Suprapubic skin (tissue), 4 donors: ENCODE measurements around the gene VTI1A. TPM values are rescaled to one million over a fixed set of nuclear protein-coding genes. Genes with fewer than 3 reads are reported as not detected.

ENCODE experiments used
- DNase-seq, 2 donors: peaks; one replicate each; pipeline ENCODE4 v3.0.0-alpha.2; 2019; ENCODE audit warnings: low spot score in 2 of 2
- H3K27ac ChIP-seq: fragments of 200-600 bp; sonication (generic); one replicate; pipeline ENCODE4 v1.5.1; 2019
- H3K27me3 ChIP-seq: fragments of 200-600 bp; sonication (generic); one replicate; pipeline ENCODE4 v1.5.1; 2019
- H3K36me3 ChIP-seq: fragments of 200-600 bp; sonication (generic); one replicate; pipeline ENCODE4 v1.5.1; 2019
- H3K4me1 ChIP-seq: fragments of 200-600 bp; sonication (generic); one replicate; pipeline ENCODE4 v1.5.1; 2019
- H3K4me3 ChIP-seq: fragments of 200-600 bp; sonication (generic); one replicate; pipeline ENCODE4 v1.5.1; 2019; ENCODE audit warnings: mild to moderate bottlenecking
- H3K9me3 ChIP-seq: fragments of 200-600 bp; sonication (generic); one replicate; pipeline ENCODE4 v1.5.1; 2019
- CTCF ChIP-seq, 2 donors: fragments of 200-600 bp in 1 of 2; fragments of 450-650 bp in 1 of 2; sonication (generic) in 1 of 2; IDR thresholded peaks; one replicate each; pipeline ENCODE4 v1.5.1; 2016 to 2019; ENCODE audit warnings: antibody characterized with exemption in 2 of 2, mild to moderate bottlenecking in 1 of 2, moderate library complexity in 1 of 2
- EP300 ChIP-seq: sonication (generic); formaldehyde crosslinking; IDR thresholded peaks from one replicate; pipeline ENCODE4 v1.6.1; 2017; ENCODE audit warnings: antibody characterized with exemption
- POLR2A ChIP-seq, 2 donors: fragments of 450-650 bp; IDR thresholded peaks; one replicate each; pipeline ENCODE4 v1.6.1; 2017; ENCODE audit warnings: antibody characterized with exemption in 2 of 2, mild to moderate bottlenecking in 2 of 2, moderate library complexity in 2 of 2
- POLR2AphosphoS5 ChIP-seq, 3 donors: sonication (generic); formaldehyde crosslinking; IDR thresholded peaks; one replicate each; pipeline ENCODE4 v1.6.1; 2017; ENCODE audit warnings: antibody characterized with exemption in 3 of 3
- WGBS: methylation state at CpG from one replicate; pipeline ENCODE4 v1.1.5; 2018; 5-methylcytosine and 5-hydroxymethylcytosine counted together
- total RNA-seq, 4 donors: library from RNA; depleted of rRNA; stranded (reverse); fragments of >200 nt; gene quantifications; one replicate each; pipeline ENCODE4 v1.1.0, GENCODE V29; 2016

The VTI1A gene
- total RNA-seq, 4 donors from 2014 or later: 43.0 to 81.0 (median 49.2) TPM

GRCh38 chr10:112795067-112795466 lies 348.1 kb downstream of the VTI1A start:
- Histone ChIP-seq H3K9me3 (no peaks in the 10 kb centered on the region), H3K27me3 (no peaks in the 10 kb centered on the region), H3K36me3 (no peaks in the 10 kb centered on the region), H3K4me1 (peaks cover 17% of the 10 kb centered on the region), H3K4me3 (no peak overlapping the region), H3K27ac (no peak overlapping the region)
- no peak for TF ChIP-seq POLR2AphosphoS5 (IDR thresholded peaks at IDR 0.05)
- TF ChIP-seq EP300: no peak
- no peak for TF ChIP-seq CTCF (IDR thresholded peaks at IDR 0.05)
- no peak for TF ChIP-seq POLR2A (IDR thresholded peaks at IDR 0.05)
- WGBS: 82% methylated on average over 2 of the region's 2 CpGs
- no peak for DNase-seq

DNA sequence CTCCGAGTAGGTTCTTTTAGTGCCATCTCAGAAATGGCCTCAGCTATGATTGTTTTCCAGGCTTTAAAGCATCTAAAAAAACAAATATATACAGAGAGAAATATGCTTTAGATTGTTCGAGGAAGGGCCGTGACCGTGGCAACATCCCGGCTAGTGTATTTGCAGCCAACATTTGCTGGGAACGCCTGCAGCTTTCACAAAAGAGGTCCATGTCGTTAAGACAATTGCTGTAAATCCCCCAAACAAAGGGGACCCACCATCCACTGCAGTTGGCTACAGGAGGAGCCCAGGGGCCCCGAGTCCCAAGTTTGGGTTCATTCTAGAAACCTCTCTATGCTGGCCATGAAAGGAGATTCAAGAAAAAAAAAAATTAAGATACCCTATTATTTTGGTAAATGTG lies 350.2 kb downstream of the VTI1A start:
- WGBS: 97% methylated on average over 8 of the region's 8 CpGs
- no peaks in the 10 kb centered on the region for H3K9me3 ChIP-seq
- no peak for DNase-seq
- no peaks in the 10 kb centered on the region for H3K27me3 ChIP-seq
- peaks cover 10% of the 10 kb centered on the region for H3K4me1 ChIP-seq
- no peak overlapping the region for H3K4me3 ChIP-seq
- no peak for TF ChIP-seq POLR2A (IDR thresholded peaks at IDR 0.05)
- no peak for TF ChIP-seq EP300
- TF ChIP-seq CTCF (IDR thresholded peaks at IDR 0.05): no peak
- no peak for TF ChIP-seq POLR2AphosphoS5 (IDR thresholded peaks at IDR 0.05)
- H3K27ac ChIP-seq: no peak overlapping the region
- no peaks in the 10 kb centered on the region for H3K36me3 ChIP-seq

DNA sequence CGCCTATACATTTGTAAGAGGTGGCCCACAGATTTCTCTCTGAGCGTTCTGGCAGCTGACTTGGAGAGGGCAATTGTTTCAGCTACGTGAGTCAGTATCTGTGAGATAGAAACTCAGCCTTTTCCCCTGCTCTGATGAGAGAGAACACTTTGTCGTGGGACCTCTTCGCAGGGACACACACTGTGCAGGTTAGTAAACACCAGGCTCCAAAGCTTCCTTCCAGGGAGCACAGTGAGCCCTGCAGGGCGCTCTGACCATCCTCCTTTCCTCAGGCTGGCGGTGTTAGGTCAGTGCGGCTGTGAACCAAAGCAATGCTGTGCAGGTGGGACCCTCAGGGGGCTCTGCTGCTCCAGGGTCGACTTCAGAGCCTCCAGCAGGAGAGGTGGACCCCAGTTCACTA lies 350.8 kb downstream of the VTI1A start:
- TF ChIP-seq CTCF (IDR thresholded peaks at IDR 0.05) (no peak), POLR2A (IDR thresholded peaks at IDR 0.05) (no peak), EP300 (no peak), POLR2AphosphoS5 (IDR thresholded peaks at IDR 0.05) (no peak)
- Histone ChIP-seq H3K4me1 (peaks cover 13% of the 10 kb centered on the region), H3K27ac (no peak overlapping the region), H3K4me3 (no peak overlapping the region), H3K9me3 (no peaks in the 10 kb centered on the region), H3K36me3 (no peaks in the 10 kb centered on the region), H3K27me3 (no peaks in the 10 kb centered on the region)
- WGBS: 92% methylated on average over 6 of the region's 9 CpGs
- no peak for DNase-seq

DNA sequence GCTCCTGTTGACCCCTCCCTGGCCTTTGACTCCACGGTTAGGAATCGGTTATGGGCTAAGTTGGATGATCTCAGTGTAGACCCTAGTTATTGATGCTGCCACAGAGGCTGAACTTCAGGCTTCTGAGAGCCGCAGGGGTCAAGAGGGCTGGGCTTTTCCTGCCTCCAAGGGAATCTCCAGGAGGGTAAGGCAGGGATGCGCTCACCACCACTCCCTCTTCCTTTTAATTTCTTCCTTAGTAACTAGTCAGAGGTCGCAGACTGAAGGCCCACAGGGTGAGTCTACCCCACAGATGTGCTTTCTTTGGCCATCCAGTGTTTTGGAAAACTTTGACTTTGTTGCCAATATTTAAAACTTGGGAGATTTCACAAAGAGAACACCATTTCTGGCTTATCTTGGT lies 352.0 kb downstream of the VTI1A start:
- TF ChIP-seq CTCF (IDR thresholded peaks at IDR 0.05): no peak
- no peak overlapping the region for H3K27ac ChIP-seq
- no peaks in the 10 kb centered on the region for H3K27me3 ChIP-seq
- H3K4me1 ChIP-seq: peaks cover 11% of the 10 kb centered on the region
- no peaks in the 10 kb centered on the region for H3K36me3 ChIP-seq
- no peak for DNase-seq
- 96% methylated on average over 5 of the region's 5 CpGs for WGBS
- no peak overlapping the region for H3K4me3 ChIP-seq
- H3K9me3 ChIP-seq: no peaks in the 10 kb centered on the region

DNA sequence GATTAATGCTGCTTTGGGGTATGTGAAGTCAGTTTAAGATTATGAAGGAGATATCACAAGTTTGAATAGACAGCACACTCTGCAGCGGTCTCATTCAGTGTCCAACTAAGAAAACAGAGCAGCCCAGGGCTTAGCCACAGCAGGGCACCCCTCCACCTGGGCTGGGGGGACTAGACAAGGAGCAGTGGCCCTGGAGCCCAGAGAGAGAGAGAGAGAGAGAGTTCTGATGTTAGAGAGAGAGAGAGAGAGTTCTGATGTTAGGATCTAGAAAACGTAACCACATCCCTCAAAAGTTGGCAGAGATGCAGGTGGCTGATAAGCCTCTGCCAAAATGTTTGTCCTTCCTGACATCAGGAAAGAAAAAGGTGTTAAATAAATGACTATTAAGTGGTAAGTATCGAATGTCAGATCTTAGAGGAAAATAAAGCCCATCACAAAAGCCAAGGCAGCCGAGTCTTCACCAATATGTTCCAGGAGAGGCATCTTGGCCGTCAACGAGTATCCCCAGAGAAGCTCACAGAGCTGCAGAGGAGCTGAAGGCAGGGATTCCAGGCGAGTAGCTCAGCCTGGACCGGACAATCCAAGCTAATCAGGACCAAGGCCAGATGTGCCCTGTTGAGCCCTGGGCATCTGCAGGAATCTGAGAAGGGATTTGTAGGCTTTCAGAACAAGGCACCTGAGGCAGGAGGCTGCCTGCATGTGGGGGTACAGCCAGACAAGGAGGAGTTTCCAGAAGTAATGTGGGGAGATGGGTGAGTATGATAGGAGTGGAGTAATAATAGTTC lies 352.9 kb downstream of the VTI1A start:
- no peak overlapping the region for H3K27ac ChIP-seq
- no peak for DNase-seq
- 72% methylated on average over 8 of the region's 8 CpGs for WGBS
- TF ChIP-seq POLR2AphosphoS5 (IDR thresholded peaks at IDR 0.05): no peak
- no peak for TF ChIP-seq POLR2A (IDR thresholded peaks at IDR 0.05)
- no peak for TF ChIP-seq EP300
- TF ChIP-seq CTCF (IDR thresholded peaks at IDR 0.05): no peak
- H3K36me3 ChIP-seq: no peaks in the 10 kb centered on the region
- H3K4me3 ChIP-seq: no peak overlapping the region
- H3K9me3 ChIP-seq: no peaks in the 10 kb centered on the region
- H3K4me1 ChIP-seq: peaks cover 15% of the 10 kb centered on the region
- H3K27me3 ChIP-seq: no peaks in the 10 kb centered on the region
